GM10266 (cell line): ENCODE data around the gene USP10.

Experiments used
- DNase-seq: peaks from one replicate; pipeline ENCODE4 v3.0.0; 2012; ENCODE audit errors: extremely low spot score
- TF ChIP-seq, protein P1 (sequence below): IDR thresholded peaks from 2 replicates; pipeline ENCODE4 v1.5.1; 2012; ENCODE audit warnings: mild to moderate bottlenecking, low read depth; ENCODE audit not compliant: control insufficient read depth, insufficient read depth; ENCODE audit errors: missing control alignments

USP10 gene

GRCh38 chr16:84680165-84680842 is 19.5 kb upstream of the USP10 start:
- TF ChIP-seq, protein P1, sequence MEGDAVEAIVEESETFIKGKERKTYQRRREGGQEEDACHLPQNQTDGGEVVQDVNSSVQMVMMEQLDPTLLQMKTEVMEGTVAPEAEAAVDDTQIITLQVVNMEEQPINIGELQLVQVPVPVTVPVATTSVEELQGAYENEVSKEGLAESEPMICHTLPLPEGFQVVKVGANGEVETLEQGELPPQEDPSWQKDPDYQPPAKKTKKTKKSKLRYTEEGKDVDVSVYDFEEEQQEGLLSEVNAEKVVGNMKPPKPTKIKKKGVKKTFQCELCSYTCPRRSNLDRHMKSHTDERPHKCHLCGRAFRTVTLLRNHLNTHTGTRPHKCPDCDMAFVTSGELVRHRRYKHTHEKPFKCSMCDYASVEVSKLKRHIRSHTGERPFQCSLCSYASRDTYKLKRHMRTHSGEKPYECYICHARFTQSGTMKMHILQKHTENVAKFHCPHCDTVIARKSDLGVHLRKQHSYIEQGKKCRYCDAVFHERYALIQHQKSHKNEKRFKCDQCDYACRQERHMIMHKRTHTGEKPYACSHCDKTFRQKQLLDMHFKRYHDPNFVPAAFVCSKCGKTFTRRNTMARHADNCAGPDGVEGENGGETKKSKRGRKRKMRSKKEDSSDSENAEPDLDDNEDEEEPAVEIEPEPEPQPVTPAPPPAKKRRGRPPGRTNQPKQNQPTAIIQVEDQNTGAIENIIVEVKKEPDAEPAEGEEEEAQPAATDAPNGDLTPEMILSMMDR = no peak
- no peak for DNase-seq

DNA sequence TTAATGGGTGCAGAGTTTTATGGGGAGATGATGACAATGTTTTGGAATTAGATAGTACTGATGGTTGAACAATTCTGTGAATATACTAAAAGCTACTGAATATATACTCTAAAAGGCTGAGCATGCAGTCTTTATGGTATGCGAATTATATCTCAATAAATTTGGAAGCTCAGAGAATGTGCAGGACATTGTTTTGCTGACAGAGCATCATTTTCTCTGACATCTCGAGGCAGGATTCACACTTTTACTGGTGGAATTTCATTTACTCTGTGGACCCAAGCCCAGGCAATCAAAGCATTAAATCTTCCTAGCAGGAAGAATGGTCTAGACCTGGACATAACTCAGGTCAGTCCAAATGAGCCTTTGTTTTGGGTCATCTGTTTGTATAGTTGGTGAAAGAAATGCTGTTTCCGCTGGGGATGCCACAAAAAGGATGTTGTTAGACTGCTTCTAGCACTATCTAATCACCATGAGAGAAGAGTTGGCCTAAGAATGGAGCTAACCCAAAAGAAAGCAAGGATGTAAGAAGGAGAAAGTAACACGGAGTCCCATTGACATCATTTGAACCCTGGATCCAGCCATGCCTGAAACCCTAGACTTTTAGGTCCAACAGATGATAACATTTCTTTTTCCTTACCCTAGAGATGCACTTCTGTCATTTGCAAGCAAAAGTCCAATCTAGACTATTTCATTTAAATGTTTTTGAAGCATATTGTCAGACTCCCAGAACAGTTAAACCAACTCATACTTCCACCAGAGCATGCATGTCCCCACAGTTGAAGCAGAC is 18.8 kb upstream of the USP10 start:
- TF ChIP-seq, protein P1 = no peak

GRCh38 chr16:84683691-84684591 is 15.9 kb upstream of the USP10 start:
- DNase-seq = no peak
- TF ChIP-seq, protein P1 = no peak

More for the DNA sequence above, 18.8 kb upstream of the USP10 start:
- DNase-seq = no peak

- TF ChIP-seq, protein P1 = no peak
- no peak for DNase-seq
Observed at GRCh38 chr16:84684592-84684965, 15.2 kb upstream of the USP10 start.

- DNase-seq = no peak
- TF ChIP-seq, protein P1 = no peak
Observed at GRCh38 chr16:84685210-84685609, 14.6 kb upstream of the USP10 start.

- DNase-seq = no peak
- TF ChIP-seq, protein P1 = no peak
Observed at GRCh38 chr16:84686707-84687298, 13.0 kb upstream of the USP10 start.
